Endothelial cell (in vitro differentiated cells): ENCODE results near the gene ADAMTSL5. TPM values are rescaled to one million over a fixed set of nuclear protein-coding genes. Genes with fewer than 3 reads are reported as not detected.
A peak's percentile ranks its signal among the peaks of the same experiment; 100 is the strongest.
"Not testable (repeated sequence)": the region's sequence is repeated elsewhere in the genome, so short reads cannot be mapped to it uniquely, and the experiment has no call there.

Experiments used
- DNase-seq: peaks from one replicate; pipeline ENCODE4 v3.0.0; 2021; ENCODE audit warnings: low spot score
- H3K27ac Mint-ChIP-seq: one replicate; pipeline ENCODE4 v1.8.0; 2021; ENCODE audit warnings: mixed read lengths, inconsistent platforms; ENCODE audit not compliant: unreplicated experiment
- H3K27me3 Mint-ChIP-seq: one replicate; pipeline ENCODE4 v1.8.0; 2021; ENCODE audit warnings: mild to moderate bottlenecking, moderate library complexity, mixed read lengths, inconsistent platforms; ENCODE audit not compliant: unreplicated experiment
- H3K36me3 Mint-ChIP-seq: one replicate; pipeline ENCODE4 v1.8.0; 2021; ENCODE audit warnings: mild to moderate bottlenecking, low read depth, mixed read lengths, inconsistent platforms; ENCODE audit not compliant: unreplicated experiment
- H3K4me1 Mint-ChIP-seq: one replicate; pipeline ENCODE4 v1.8.0; 2021; ENCODE audit warnings: mild to moderate bottlenecking, mixed read lengths, inconsistent platforms; ENCODE audit not compliant: unreplicated experiment
- H3K4me3 Mint-ChIP-seq: one replicate; pipeline ENCODE4 v1.8.0; 2021; ENCODE audit warnings: mild to moderate bottlenecking, mixed read lengths, inconsistent platforms; ENCODE audit not compliant: unreplicated experiment
- H3K9me3 Mint-ChIP-seq: one replicate; pipeline ENCODE4 v1.8.0; 2021; ENCODE audit warnings: mixed read lengths, inconsistent platforms; ENCODE audit not compliant: unreplicated experiment
- CTCF ChIP-seq: fragments of 200-600 bp; sonication (generic); IDR thresholded peaks from one replicate; pipeline ENCODE4 v1.5.0; 2021; ENCODE audit warnings: antibody characterized with exemption; ENCODE audit not compliant: unreplicated experiment
- total RNA-seq: library from RNA; stranded (reverse); fragmentation: NEBNext Ultra II Directional; extraction: Animal tissue kit (Norgen Biotek cat#: 25700); gene quantifications from one replicate; pipeline ENCODE4 v1.2.1, GENCODE V29; 2021; ENCODE audit not compliant: unreplicated experiment

Gene ADAMTSL5
- total RNA-seq, 1 donor from 2014 or later = 0.18 TPM

- Mint-ChIP-seq H3K9me3 (no peaks in the 10 kb centered on the region), H3K4me1 (peaks cover 6% of the 10 kb centered on the region), H3K36me3 (peaks cover 7% of the 10 kb centered on the region), H3K27me3 (peaks cover 19% of the 10 kb centered on the region), H3K27ac (peak within 1 kb of the TSS; percentile 33), H3K4me3 (peak within 1 kb of the TSS; percentile 80)
- DNase-seq = no peak
- TF ChIP-seq CTCF = no peak
Observed at GRCh38 chr19:1523412-1524286, 10.8 kb upstream of the ADAMTSL5 start, which contains the start of gene PLK5. TSS of gene PLK5 (plus strand) at chr19:1524077. CDS start at chr19:1526997, 2,920 bp downstream.

GRCh38 chr19:1522838-1523237 lies 10.0 kb upstream of the ADAMTSL5 start:
- peaks cover 7% of the 10 kb centered on the region for H3K36me3 Mint-ChIP-seq
- peaks cover 6% of the 10 kb centered on the region for H3K4me1 Mint-ChIP-seq
- H3K27ac Mint-ChIP-seq = no peak overlapping the region
- peaks cover 19% of the 10 kb centered on the region for H3K27me3 Mint-ChIP-seq
- H3K9me3 Mint-ChIP-seq = no peaks in the 10 kb centered on the region
- no peak for DNase-seq
- no peak overlapping the region for H3K4me3 Mint-ChIP-seq
- no peak for TF ChIP-seq CTCF

- no peak for TF ChIP-seq CTCF
- Mint-ChIP-seq H3K27ac (no peak overlapping the region), H3K9me3 (no peaks in the 10 kb centered on the region), H3K27me3 (peaks cover 18% of the 10 kb centered on the region), H3K4me3 (no peak overlapping the region), H3K36me3 (peaks cover 7% of the 10 kb centered on the region), H3K4me1 (peaks cover 6% of the 10 kb centered on the region)
- DNase-seq = no peak
Observed at GRCh38 chr19:1522061-1522460, 9.2 kb upstream of the ADAMTSL5 start.

GRCh38 chr19:1521636-1522035 lies 8.8 kb upstream of the ADAMTSL5 start:
- no peak for DNase-seq
- TF ChIP-seq CTCF = no peak
- Mint-ChIP-seq H3K27me3 (peaks cover 17% of the 10 kb centered on the region), H3K27ac (no peak overlapping the region), H3K36me3 (peaks cover 7% of the 10 kb centered on the region), H3K4me1 (peaks cover 6% of the 10 kb centered on the region), H3K9me3 (no peaks in the 10 kb centered on the region), H3K4me3 (no peak overlapping the region)

GRCh38 chr19:1520203-1520780 lies 7.5 kb upstream of the ADAMTSL5 start:
- Mint-ChIP-seq H3K36me3 (peaks cover 7% of the 10 kb centered on the region), H3K4me3 (no peak overlapping the region), H3K27ac (no peak overlapping the region), H3K4me1 (peaks cover 6% of the 10 kb centered on the region), H3K27me3 (peaks cover 17% of the 10 kb centered on the region), H3K9me3 (no peaks in the 10 kb centered on the region)
- no peak for DNase-seq
- no peak for TF ChIP-seq CTCF

- H3K4me1 Mint-ChIP-seq, H3K4me3 Mint-ChIP-seq, H3K27ac Mint-ChIP-seq, H3K9me3 Mint-ChIP-seq, H3K36me3 Mint-ChIP-seq, DNase-seq: not testable (repeated sequence)
- peaks cover 15% of the 10 kb centered on the region for H3K27me3 Mint-ChIP-seq
Observed at GRCh38 chr19:1519802-1520201, 7.0 kb upstream of the ADAMTSL5 start.
